Measurements from ENCODE around the gene ASB6.

DNA sequence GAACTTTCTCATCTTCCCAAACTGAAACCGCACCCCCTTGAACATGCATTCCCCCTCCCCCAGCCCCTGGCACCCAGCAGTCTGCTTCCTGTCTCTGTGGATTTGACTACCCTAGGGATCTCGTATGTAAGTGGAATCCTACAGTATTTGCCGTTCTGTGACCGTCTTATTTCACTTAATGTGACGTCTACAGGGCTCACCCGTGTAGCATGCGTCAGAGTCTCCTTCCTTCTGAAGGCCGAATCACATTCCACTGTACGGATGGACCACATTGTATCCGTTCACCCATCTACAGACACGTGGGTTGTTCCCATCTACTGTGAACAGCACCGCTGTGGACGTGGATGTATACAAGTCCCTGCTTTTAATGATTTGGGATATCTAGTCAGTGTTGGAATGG lies 28.0 kb upstream of the ASB6 start:
- TF ChIP-seq, protein P1, sequence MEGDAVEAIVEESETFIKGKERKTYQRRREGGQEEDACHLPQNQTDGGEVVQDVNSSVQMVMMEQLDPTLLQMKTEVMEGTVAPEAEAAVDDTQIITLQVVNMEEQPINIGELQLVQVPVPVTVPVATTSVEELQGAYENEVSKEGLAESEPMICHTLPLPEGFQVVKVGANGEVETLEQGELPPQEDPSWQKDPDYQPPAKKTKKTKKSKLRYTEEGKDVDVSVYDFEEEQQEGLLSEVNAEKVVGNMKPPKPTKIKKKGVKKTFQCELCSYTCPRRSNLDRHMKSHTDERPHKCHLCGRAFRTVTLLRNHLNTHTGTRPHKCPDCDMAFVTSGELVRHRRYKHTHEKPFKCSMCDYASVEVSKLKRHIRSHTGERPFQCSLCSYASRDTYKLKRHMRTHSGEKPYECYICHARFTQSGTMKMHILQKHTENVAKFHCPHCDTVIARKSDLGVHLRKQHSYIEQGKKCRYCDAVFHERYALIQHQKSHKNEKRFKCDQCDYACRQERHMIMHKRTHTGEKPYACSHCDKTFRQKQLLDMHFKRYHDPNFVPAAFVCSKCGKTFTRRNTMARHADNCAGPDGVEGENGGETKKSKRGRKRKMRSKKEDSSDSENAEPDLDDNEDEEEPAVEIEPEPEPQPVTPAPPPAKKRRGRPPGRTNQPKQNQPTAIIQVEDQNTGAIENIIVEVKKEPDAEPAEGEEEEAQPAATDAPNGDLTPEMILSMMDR (IDR thresholded peaks at IDR 0.05): no peak
- TF ChIP-seq POLR2A (IDR thresholded peaks at IDR 0.05) (no peak), EP300 (IDR thresholded peaks at IDR 0.05) (no peak)
